ENCODE data around the gene RAB36.

- TF ChIP-seq CTCF (IDR thresholded peaks at IDR 0.05) (no peak), POLR2A (IDR thresholded peaks at IDR 0.05; ENCODE audit: low read depth) (no peak)
These were observed 32.7 kb upstream of the RAB36 start for GRCh38 chr22:23112472-23113012.

Data from esophagus muscularis mucosa (tissue), 3 donors.